ENCODE data around the gene STING1.
"Not testable (repeated sequence)": the region's sequence is repeated elsewhere in the genome, so short reads cannot be mapped to it uniquely, and the experiment has no call there.

The STING1 gene

DNA sequence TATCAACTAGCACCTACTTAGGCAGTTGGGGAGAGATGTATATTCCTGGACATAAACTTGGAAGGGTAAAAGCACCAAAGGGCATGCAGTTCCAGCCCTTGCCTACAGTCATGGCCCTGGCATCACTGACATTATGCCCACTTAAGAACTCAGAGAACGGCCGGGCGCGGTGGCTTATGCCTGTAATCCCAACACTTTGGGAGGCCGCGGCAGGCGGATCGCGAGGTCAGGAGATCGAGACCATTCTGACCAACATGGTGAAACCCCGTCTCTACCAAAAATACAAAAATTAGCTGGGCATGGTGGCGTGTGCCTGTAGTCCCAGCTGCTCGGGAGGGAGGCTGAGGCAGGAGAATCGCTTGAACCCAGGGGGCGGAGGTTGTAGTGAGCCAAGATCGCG lies 42.1 kb downstream of the STING1 start:
- in situ Hi-C loops (cut with MboI; ENCODE audit: low sequenced_read_pairs) = not testable (repeated sequence)

- in situ Hi-C loops (cut with MboI; ENCODE audit: low sequenced_read_pairs) = no loop called here
Observed at GRCh38 chr5:139439013-139439903, 43.3 kb downstream of the STING1 start, which contains the start of gene DNAJC18. Gene DNAJC18 (minus strand): TSS chr5:139439525. CDS start chr5:139439445, 80 bp downstream.

DNA sequence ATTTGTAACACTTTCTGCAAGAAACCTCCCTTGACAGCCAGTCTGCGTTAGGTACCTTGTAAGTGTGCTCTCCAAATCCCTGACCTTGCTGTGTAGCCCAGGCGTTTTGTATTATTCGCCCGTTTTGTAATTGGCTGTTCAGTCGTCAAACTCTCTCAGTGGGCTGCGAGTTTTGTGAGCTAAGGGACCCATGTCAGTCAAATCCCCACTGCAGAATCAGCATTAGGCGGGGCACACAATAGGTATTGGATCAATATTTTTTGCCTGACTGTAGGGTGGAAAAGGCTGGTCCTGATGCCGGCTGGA lies 43.9 kb downstream of the STING1 start:
- in situ Hi-C loops (cut with MboI; ENCODE audit: low sequenced_read_pairs) = no loop called here

DNA sequence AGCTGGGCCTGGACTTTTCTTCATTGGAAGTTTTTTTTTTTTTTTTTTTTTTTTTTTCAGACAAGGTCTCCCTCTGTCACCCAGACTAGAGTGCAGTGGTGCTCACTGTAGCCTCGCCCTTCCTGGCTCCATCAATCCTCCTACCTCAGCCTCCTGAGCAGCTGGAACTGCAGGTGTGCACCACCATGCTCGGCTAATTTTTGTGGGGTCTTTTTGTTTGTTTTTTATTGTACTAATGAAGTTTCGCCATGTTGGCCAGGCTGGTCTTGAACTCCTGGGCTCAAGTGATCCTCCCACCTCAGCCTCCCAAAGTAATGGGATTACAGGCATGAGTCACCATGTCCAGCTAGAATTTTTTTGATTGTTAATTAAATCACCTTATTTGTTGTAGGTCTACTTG lies 46.9 kb downstream of the STING1 start:
- in situ Hi-C loops (cut with MboI; ENCODE audit: low sequenced_read_pairs) = no loop called here

DNA sequence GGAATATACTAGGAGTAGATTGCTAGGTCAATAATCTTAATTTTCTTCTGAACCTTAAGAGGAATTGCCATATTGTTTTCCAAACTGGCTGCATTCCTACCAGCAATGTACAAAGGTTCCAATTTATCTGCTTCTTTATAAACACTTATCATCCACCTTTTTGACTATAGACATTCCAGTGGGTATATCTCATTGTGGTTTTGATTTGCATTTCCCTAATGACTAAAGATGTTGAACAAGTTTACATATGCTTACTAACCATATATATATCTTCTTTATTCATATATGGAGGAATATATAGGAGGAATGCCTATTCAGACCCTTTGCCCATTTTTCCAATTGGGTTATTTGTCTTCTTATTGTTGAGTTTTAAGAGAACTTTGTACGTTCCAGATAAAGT lies 50.9 kb downstream of the STING1 start:
- in situ Hi-C loops (cut with MboI; ENCODE audit: low sequenced_read_pairs) = no loop called here

DNA sequence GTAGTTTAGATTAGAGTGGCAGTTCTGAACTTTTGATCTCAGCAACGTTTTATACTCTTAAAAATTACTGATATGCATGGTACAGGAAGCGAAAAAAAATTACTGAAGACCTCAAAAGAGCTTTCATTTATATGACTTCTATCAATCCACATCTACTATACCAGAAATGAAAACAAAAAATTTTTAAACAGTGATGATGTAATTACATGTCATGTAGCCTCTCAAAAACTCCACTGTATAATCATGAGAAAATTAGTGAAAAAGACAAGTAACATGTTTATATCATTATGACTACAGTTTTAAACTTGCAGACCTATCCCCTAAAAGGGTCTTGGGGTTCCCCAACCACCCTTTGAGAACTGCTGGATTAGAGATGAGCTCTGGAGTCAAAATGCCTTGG lies 52.5 kb downstream of the STING1 start:
- in situ Hi-C loops (cut with MboI; ENCODE audit: low sequenced_read_pairs) = no loop called here

- in situ Hi-C loops (cut with MboI; ENCODE audit: low sequenced_read_pairs) = loop anchor here (10.0 kb wide), 2 partner anchors 88 to 338 kb away; no protein-coding TSS in a partner anchor
Observed at GRCh38 chr5:139426203-139426885, 56.2 kb downstream of the STING1 start.

All from HL-60/S4 (cell line).